ENCODE measurements around the gene PRR22. TPM values are rescaled to one million over a fixed set of nuclear protein-coding genes. Genes with fewer than 3 reads are reported as not detected.

The PRR22 gene
- total RNA-seq, 1 experiment from 2014 or later = 13.5 TPM

GRCh38 chr19:5785423-5785822 lies 877 bp upstream of the PRR22 start:
- Histone ChIP-seq H3K27me3 (ENCODE audit: insufficient read depth, low read length) (no peaks in the 10 kb centered on the region), H3K79me2 (ENCODE audit: insufficient read depth, low read length) (peaks cover 26% of the 10 kb centered on the region), H3K4me2 (ENCODE audit: low read length) (no peak overlapping the region), H3K36me3 (ENCODE audit: control insufficient read depth in 1 of 2, insufficient read depth in 2 of 2, low read length in 2 of 2) (peaks cover 37 to 56% of the 10 kb centered on the region in 2 experiments; a peak in 3 of 4 replicates), H3K9me2 (ENCODE audit: insufficient read depth) (no peaks in the 10 kb centered on the region), H3K4me3 (replicated peaks in 1 of 2; ENCODE audit: low read depth in 1 of 2, low read length in 2 of 2) (no peak overlapping the region), H2AFZ (ENCODE audit: low read depth, low read length, poor library complexity, severe bottlenecking) (no peak overlapping the region), H4K20me1 (ENCODE audit: insufficient read depth) (no peaks in the 10 kb centered on the region; the same call in 1 of the 2 replicates), H3K9me3 (ENCODE audit: control insufficient read depth in 1 of 2, insufficient read depth in 1 of 2, low read depth in 1 of 2, low read length in 2 of 2) (no peaks in the 10 kb centered on the region), H3K9ac (ENCODE audit: low read length) (no peak overlapping the region), H3K27ac (ENCODE audit: low read depth, low read length) (no peak overlapping the region), H3K4me1 (ENCODE audit: control insufficient read depth in 1 of 2, insufficient read depth in 2 of 2, low read length in 2 of 2) (peaks cover 3 to 8% of the 10 kb centered on the region in 2 experiments; a peak in 3 of 4 replicates)
- intact Hi-C loops (cut with micrococcal nuclease) = no loop called here
- RAD21 ChIA-PET (ENCODE audit: low non-redundant PET in 1 of 2, low total read pairs in 2 of 2, uncharacterized antibody in 2 of 2, unreplicated experiment in 2 of 2) = no interaction called here
- ATAC-seq (no peak), DNase-seq (ENCODE audit: low read depth, low spot score) (no peak)
- TF ChIP-seq CBX3 (IDR thresholded peaks at IDR 0.05; ENCODE audit: low read depth) = no peak
- TF ChIP-seq REST (IDR thresholded peaks at IDR 0.05; ENCODE audit: low read depth) = no peak
- no peak for TF ChIP-seq TCF7L2 (IDR thresholded peaks at IDR 0.05; ENCODE audit: borderline replicate concordance, extremely low read depth, insufficient read depth, insufficient read length)
- TF ChIP-seq RAD21 (IDR thresholded peaks at IDR 0.05; ENCODE audit: low read depth) = no peak
- no peak for TF ChIP-seq SP1 (IDR thresholded peaks at IDR 0.05; ENCODE audit: low read depth)
- no peak for TF ChIP-seq CEBPB (IDR thresholded peaks at IDR 0.05; ENCODE audit: low read depth)
- no peak for TF ChIP-seq CTCF (IDR thresholded peaks at IDR 0.05 in 2 of 3, conservative IDR thresholded peaks at IDR 0.05 in 1 of 3; ENCODE audit: borderline replicate concordance in 1 of 3, insufficient read depth in 1 of 3, low read depth in 2 of 3, low read length in 2 of 3)
- TF ChIP-seq YY1 (IDR thresholded peaks at IDR 0.05; ENCODE audit: extremely low read depth, insufficient replicate concordance, low read depth, low read length) = no peak
- TF ChIP-seq SIN3A (IDR thresholded peaks at IDR 0.05; ENCODE audit: low read depth) = no peak
- TF ChIP-seq SRF (IDR thresholded peaks at IDR 0.05; ENCODE audit: low read depth) = no peak
- TF ChIP-seq FOSL1 (IDR thresholded peaks at IDR 0.05; ENCODE audit: low read depth) = no peak
- TF ChIP-seq ZFX (IDR thresholded peaks at IDR 0.05) = no peak
- TF ChIP-seq MAX (IDR thresholded peaks at IDR 0.05) = no peak
- no peak for TF ChIP-seq JUND (IDR thresholded peaks at IDR 0.05)
- TF ChIP-seq EGR1 (IDR thresholded peaks at IDR 0.05; ENCODE audit: low read depth) = no peak
- TF ChIP-seq EZH2 (IDR thresholded peaks at IDR 0.05) = no peak
- no TSS peak for BruUV-seq (replicated peaks)
- CTCF ChIA-PET = no interaction called here
- POLR2A ChIA-PET = no interaction called here

Measured in HCT116 (cell line).